Small intestine (tissue), 4 donors: Measurements from ENCODE around the gene RASAL1. TPM values are rescaled to one million over a fixed set of nuclear protein-coding genes. Genes with fewer than 3 reads are reported as not detected.

ENCODE experiments used
- polyA plus RNA-seq, 4 donors: library from polyadenylated mRNA; stranded (reverse) in 3 of 4; unstranded in 1 of 4; fragments of 200-250 nt in 3 of 4; fragments of 120-200 nt in 1 of 4; gene quantifications; one replicate each; pipeline versions ENCODE4 v1.2.1 to v1.2.3, GENCODE V29; 2013
- donor health status: healthy with polysubstance abuse.
- donor health status: Bipolar disorder and iron deficiency.
- donor health status: healthy.

RASAL1 gene
- polyA plus RNA-seq, 4 donors: 0.16 to 0.81 (median 0.55) TPM; not detected in 1

Other genes starting within 250 kb of the RASAL1 start
- gene OAS1, start 228.8 kb downstream of the RASAL1 start, polyA plus RNA-seq: 10 to 100 TPM; 21.3 to 66.9 (median 38.6) TPM
- 10 to 100 TPM in 1 of 4 donors, 1 to 10 TPM in 3; 3.8 to 13.1 (median 7.3) TPM for gene OAS3, start 197.3 kb downstream of the RASAL1 start, polyA plus RNA-seq
- 1 to 10 TPM; 2.3 to 7.7 (median 2.7) TPM for gene OAS2, start 157.2 kb downstream of the RASAL1 start, polyA plus RNA-seq
- 1 to 10 TPM in 3 of 4 donors, under 1 TPM in 1; 0.45 to 4.8 (median 4.2) TPM for gene DTX1, start 79.0 kb downstream of the RASAL1 start, polyA plus RNA-seq
- under 1 TPM in 2 of 4 donors, not detected in 2; 0.19 to 0.44 TPM for gene CFAP73, start 14.0 kb upstream of the RASAL1 start, polyA plus RNA-seq
- 10 to 100 TPM; 34.9 to 75.6 (median 51.8) TPM for gene DDX54, start 49.7 kb upstream of the RASAL1 start, polyA plus RNA-seq
- 10 to 100 TPM; 15.2 to 31.5 (median 19.7) TPM for gene RITA1, start 50.0 kb upstream of the RASAL1 start, polyA plus RNA-seq
- gene TPCN1, start 85.7 kb upstream of the RASAL1 start, polyA plus RNA-seq: 10 to 100 TPM; 12.2 to 70.2 (median 34.4) TPM
- 10 to 100 TPM; 19.5 to 39.6 (median 31.3) TPM for gene SLC8B1, start 199.3 kb upstream of the RASAL1 start, polyA plus RNA-seq
- 10 to 100 TPM in 2 of 4 donors, 1 to 10 TPM in 2; 2.2 to 32.4 (median 6.7) TPM for gene PLBD2, start 222.8 kb upstream of the RASAL1 start, polyA plus RNA-seq